ENCODE results near the gene GRIP1.

Gene GRIP1

GRCh38 chr12:66678338-66679275, at the start of gene GRIP1:
Gene GRIP1, minus strand, starts transcription at chr12:66679076. Its CDS starts 172 bp downstream, at chr12:66678904.
- no peak within 1 kb of the TSS for H3K4me3 ChIP-seq (ENCODE audit: low read depth, low read length)
- TF ChIP-seq, protein P1, sequence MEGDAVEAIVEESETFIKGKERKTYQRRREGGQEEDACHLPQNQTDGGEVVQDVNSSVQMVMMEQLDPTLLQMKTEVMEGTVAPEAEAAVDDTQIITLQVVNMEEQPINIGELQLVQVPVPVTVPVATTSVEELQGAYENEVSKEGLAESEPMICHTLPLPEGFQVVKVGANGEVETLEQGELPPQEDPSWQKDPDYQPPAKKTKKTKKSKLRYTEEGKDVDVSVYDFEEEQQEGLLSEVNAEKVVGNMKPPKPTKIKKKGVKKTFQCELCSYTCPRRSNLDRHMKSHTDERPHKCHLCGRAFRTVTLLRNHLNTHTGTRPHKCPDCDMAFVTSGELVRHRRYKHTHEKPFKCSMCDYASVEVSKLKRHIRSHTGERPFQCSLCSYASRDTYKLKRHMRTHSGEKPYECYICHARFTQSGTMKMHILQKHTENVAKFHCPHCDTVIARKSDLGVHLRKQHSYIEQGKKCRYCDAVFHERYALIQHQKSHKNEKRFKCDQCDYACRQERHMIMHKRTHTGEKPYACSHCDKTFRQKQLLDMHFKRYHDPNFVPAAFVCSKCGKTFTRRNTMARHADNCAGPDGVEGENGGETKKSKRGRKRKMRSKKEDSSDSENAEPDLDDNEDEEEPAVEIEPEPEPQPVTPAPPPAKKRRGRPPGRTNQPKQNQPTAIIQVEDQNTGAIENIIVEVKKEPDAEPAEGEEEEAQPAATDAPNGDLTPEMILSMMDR (IDR thresholded peaks at IDR 0.05; ENCODE audit: low read depth, low read length), result no peak

DNA sequence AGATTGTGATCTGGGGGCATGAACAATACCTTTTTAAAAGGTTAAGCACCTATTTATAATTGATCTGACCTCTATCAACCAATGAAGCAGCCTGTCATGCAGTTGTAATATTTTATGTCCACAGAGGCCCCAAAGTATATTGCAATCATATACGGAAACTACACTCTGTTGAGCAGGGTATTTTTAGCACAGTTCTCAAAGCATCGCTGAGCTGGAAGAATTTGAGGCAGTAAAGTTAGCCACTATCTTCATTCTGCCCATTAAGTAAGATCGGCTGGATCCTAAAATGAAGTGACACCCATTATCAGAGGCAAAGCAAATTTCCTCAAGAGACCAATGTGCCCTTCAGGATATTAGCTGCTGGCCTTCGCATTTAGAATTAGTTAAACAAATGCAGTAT, 47.7 kb upstream of the GRIP1 start:
- H3K4me3 ChIP-seq (ENCODE audit: low read depth, low read length), result no peak overlapping the region

DNA sequence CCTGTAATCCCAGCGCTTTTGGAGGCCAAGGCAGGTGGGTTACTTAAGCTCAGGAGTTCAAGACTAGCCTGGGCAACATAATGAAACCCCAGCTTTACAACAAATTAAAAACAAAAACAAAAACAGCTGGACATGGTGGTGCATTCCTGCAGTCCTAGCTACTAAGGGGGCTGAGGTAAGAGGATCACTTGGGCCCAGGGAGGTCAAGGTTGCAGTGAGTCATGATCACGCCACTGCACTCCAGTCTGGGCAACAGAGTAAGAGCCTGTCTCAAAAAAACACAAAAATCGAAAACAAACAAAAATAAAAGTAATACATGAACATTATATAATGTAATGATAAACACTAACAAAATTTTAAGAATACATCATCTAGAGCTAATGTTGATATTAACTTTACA, 46.2 kb upstream of the GRIP1 start:
- H3K4me3 ChIP-seq (ENCODE audit: low read depth, low read length), result no peak overlapping the region
- TF ChIP-seq, protein P1 (IDR thresholded peaks at IDR 0.05; ENCODE audit: low read depth, low read length), result no peak

More for the DNA sequence above, 47.7 kb upstream of the GRIP1 start:
- TF ChIP-seq, protein P1 (IDR thresholded peaks at IDR 0.05; ENCODE audit: low read depth, low read length), result no peak

- H3K4me3 ChIP-seq (ENCODE audit: low read depth, low read length), result no peak overlapping the region
- TF ChIP-seq, protein P1 (IDR thresholded peaks at IDR 0.05; ENCODE audit: low read depth, low read length), result no peak
Observed at GRCh38 chr12:66724616-66725015, 45.7 kb upstream of the GRIP1 start.

DNA sequence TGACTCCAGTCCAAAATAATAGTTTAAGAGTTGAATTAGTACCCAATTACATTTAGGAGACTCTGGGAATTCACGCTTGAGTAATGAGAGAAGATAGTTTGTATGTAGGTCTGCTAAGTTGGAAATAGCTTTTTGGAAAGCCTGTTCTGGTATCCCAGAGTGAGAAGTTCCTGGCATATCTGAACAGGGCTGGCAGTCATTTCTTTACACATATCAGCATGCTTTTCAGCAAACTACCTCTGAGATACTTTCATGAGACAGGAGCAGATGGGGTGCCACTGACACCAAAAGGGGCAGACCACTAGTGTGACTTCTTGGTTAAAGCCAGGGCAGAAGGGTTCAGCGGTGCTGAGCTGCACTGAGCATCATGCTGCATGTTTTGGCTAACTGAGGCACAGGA, 45.1 kb upstream of the GRIP1 start:
- no peak overlapping the region for H3K4me3 ChIP-seq (ENCODE audit: low read depth, low read length)
- TF ChIP-seq, protein P1 (IDR thresholded peaks at IDR 0.05; ENCODE audit: low read depth, low read length), result no peak

- H3K4me3 ChIP-seq (ENCODE audit: low read depth, low read length), result no peak overlapping the region
- TF ChIP-seq, protein P1 (IDR thresholded peaks at IDR 0.05; ENCODE audit: low read depth, low read length), result no peak
Observed at GRCh38 chr12:66719862-66720261, 41.0 kb upstream of the GRIP1 start.

GRCh38 chr12:66717036-66717673, 38.3 kb upstream of the GRIP1 start:
- TF ChIP-seq, protein P1 (IDR thresholded peaks at IDR 0.05; ENCODE audit: low read depth, low read length), result no peak
- H3K4me3 ChIP-seq (ENCODE audit: low read depth, low read length), result no peak overlapping the region
